HepG2 (cell line): ENCODE data around the gene TFPI. TPM values are rescaled to one million over a fixed set of nuclear protein-coding genes. Genes with fewer than 3 reads are reported as not detected.

Experiments used
- ARID3A ChIP-seq: IDR thresholded peaks from 2 replicates; pipeline ENCODE4 v1.6.1; 2012; ENCODE audit warnings: low read depth, low read length, improper control_type of control experiment
- CBX2 ChIP-seq, 2 experiments: fragments of 200-600 bp in 1 of 2; sonication (generic); formaldehyde crosslinking in 1 of 2; IDR thresholded peaks; 2 replicates each; pipeline versions ENCODE4 v1.7.0 to v1.8.1; 2018 to 2022; ENCODE audit warnings: low read depth in 2 of 2, low read length in 1 of 2, mild to moderate bottlenecking in 1 of 2, missing genetic modification reagents in 1 of 2
- EED ChIP-seq: sonication (generic); formaldehyde crosslinking; IDR thresholded peaks from 2 replicates; pipeline ENCODE4 v1.5.0; 2020; ENCODE audit warnings: mild to moderate bottlenecking, missing genetic modification reagents
- MEIS2 ChIP-seq: sonication (generic); formaldehyde crosslinking; IDR thresholded peaks from 2 replicates; pipeline ENCODE4 v1.9.0; 2021; ENCODE audit warnings: mild to moderate bottlenecking, missing genetic modification reagents
- NR2F6 ChIP-seq, 2 experiments: IDR thresholded peaks; 2 replicates each; pipeline ENCODE4 v1.6.1; 2016; ENCODE audit warnings: antibody characterized with exemption in 1 of 2, mild to moderate bottlenecking in 1 of 2
- RFX1 ChIP-seq: fragments of 450-650 bp; IDR thresholded peaks from 2 replicates; pipeline ENCODE4 v1.6.1; 2017
- SMAD1 ChIP-seq: sonication (generic); formaldehyde crosslinking; IDR thresholded peaks from 2 replicates; pipeline ENCODE4 v1.4.0; 2020; ENCODE audit warnings: missing genetic modification reagents, low read depth, mild to moderate bottlenecking, borderline replicate concordance
- SMARCE1 ChIP-seq: fragments of 450-650 bp; IDR thresholded peaks from 2 replicates; pipeline ENCODE4 v1.6.1; 2017; ENCODE audit warnings: borderline replicate concordance
- THAP11 ChIP-seq: IDR thresholded peaks from 2 replicates; pipeline ENCODE4 v1.6.1; 2016; ENCODE audit warnings: missing biosample characterization, missing genetic modification reagents
- YEATS4 ChIP-seq: sonication (generic); formaldehyde crosslinking; IDR thresholded peaks from 2 replicates; pipeline ENCODE4 v1.4.0; 2020; ENCODE audit warnings: missing genetic modification reagents, borderline replicate concordance
- ZMYM2 ChIP-seq: sonication (generic); formaldehyde crosslinking; IDR thresholded peaks from 2 replicates; pipeline ENCODE4 v1.8.0; 2022; ENCODE audit warnings: mild to moderate bottlenecking, missing genetic modification reagents
- ZNF280D ChIP-seq: sonication (generic); formaldehyde crosslinking; IDR thresholded peaks from 2 replicates; pipeline ENCODE4 v1.5.1; 2020; ENCODE audit warnings: mild to moderate bottlenecking, missing genetic modification reagents
- ZNF362 ChIP-seq: sonication (generic); formaldehyde crosslinking; IDR thresholded peaks from 2 replicates; pipeline ENCODE4 v1.4.0; 2020; ENCODE audit warnings: missing genetic modification reagents, mild to moderate bottlenecking, borderline replicate concordance
- ZNF557 ChIP-seq: sonication (generic); formaldehyde crosslinking; IDR thresholded peaks from 2 replicates; pipeline ENCODE4 v1.4.0; 2020; ENCODE audit warnings: missing genetic modification reagents
- ZSCAN12 ChIP-seq: sonication (generic); formaldehyde crosslinking; IDR thresholded peaks from 2 replicates; pipeline ENCODE4 v1.9.0; 2021; ENCODE audit warnings: mild to moderate bottlenecking, missing genetic modification reagents
- polyA plus RNA-seq, 8 experiments: library from polyadenylated mRNA; depleted of rRNA in 3 of 8; stranded (reverse) in 7 of 8; unstranded in 1 of 8; fragments of >200 nt; fragmentation: Illumina TruSeq in 4 of 8; extraction: Trizol in 4 of 8; gene quantifications; 2 replicates each; pipeline versions ENCODE4 v1.2.1 to v1.2.3, GENCODE V29; 2011 to 2016; ENCODE audit warnings: low read depth in 4 of 8, missing spikeins in 1 of 8, mixed read lengths in 1 of 8; ENCODE audit not compliant: insufficient read depth in 1 of 8
- total RNA-seq, 5 experiments: library from RNA; depleted of rRNA; stranded (reverse); fragments of >200 nt; fragmentation: Illumina TruSeq; extraction: Trizol; gene quantifications; 2 replicates each; pipeline ENCODE4 v1.2.3, GENCODE V29; 2016; ENCODE audit warnings: low read depth in 1 of 5
- TF ChIP-seq, protein P1 (sequence below): sonication (generic); formaldehyde crosslinking; IDR thresholded peaks from 2 replicates; pipeline ENCODE4 v1.5.1; 2020; ENCODE audit warnings: missing genetic modification reagents, mild to moderate bottlenecking, borderline replicate concordance
- TF ChIP-seq, protein P2 (sequence below): sonication (generic); formaldehyde crosslinking; conservative IDR thresholded peaks from 2 replicates; pipeline ENCODE4 v1.8.0; 2022; ENCODE audit warnings: mild to moderate bottlenecking, moderate library complexity, missing genetic modification reagents

The TFPI gene
- total and polyA plus RNA-seq, 2 of the 13 experiments (the other 11 are each of a cell fraction or from before 2014, with no cell fraction given), result 301 to 436 TPM

- TF ChIP-seq ZNF280D (CRISPR knock-in tag) (peak; percentile 96), YEATS4 (peak; percentile 72; the same call in 1 of the 2 replicates), THAP11 (CRISPR knock-in tag) (peak; percentile 95), ARID3A (peak; percentile 45; the same call in 1 of the 2 replicates), NR2F6 (IDR thresholded peaks at IDR 0.05) (0 out of 2 replicates have a peak, but pooled peaks have one; percentile 16), NR2F6 (CRISPR knock-in tag; IDR thresholded peaks at IDR 0.05) (no peak), CBX2 (IDR thresholded peaks at IDR 0.05; ENCODE audit: low read depth, low read length) (no peak), CBX2 (CRISPR knock-in tag; IDR thresholded peaks at IDR 0.05; ENCODE audit: low read depth) (peak; percentile 86; the same call in 1 of the 2 replicates), SMAD1 (CRISPR knock-in tag) (peak; percentile 77; the same call in 1 of the 2 replicates), ZMYM2 (CRISPR knock-in tag) (0 out of 2 replicates have a peak, but pooled peaks have one; percentile 62), ZNF557 (CRISPR knock-in tag) (no peak), RFX1 (no peak; the same call in 1 of the 2 replicates), MEIS2 (no peak), EED (0 out of 2 replicates have a peak, but pooled peaks have one; percentile 95), SMARCE1 (no peak), ZSCAN12 (CRISPR knock-in tag) (no peak), ZNF362 (peak; percentile 56; the same call in 1 of the 2 replicates)
- TF ChIP-seq, protein P1, sequence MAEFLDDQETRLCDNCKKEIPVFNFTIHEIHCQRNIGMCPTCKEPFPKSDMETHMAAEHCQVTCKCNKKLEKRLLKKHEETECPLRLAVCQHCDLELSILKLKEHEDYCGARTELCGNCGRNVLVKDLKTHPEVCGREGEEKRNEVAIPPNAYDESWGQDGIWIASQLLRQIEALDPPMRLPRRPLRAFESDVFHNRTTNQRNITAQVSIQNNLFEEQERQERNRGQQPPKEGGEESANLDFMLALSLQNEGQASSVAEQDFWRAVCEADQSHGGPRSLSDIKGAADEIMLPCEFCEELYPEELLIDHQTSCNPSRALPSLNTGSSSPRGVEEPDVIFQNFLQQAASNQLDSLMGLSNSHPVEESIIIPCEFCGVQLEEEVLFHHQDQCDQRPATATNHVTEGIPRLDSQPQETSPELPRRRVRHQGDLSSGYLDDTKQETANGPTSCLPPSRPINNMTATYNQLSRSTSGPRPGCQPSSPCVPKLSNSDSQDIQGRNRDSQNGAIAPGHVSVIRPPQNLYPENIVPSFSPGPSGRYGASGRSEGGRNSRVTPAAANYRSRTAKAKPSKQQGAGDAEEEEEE, result no peak
- TF ChIP-seq, protein P2, sequence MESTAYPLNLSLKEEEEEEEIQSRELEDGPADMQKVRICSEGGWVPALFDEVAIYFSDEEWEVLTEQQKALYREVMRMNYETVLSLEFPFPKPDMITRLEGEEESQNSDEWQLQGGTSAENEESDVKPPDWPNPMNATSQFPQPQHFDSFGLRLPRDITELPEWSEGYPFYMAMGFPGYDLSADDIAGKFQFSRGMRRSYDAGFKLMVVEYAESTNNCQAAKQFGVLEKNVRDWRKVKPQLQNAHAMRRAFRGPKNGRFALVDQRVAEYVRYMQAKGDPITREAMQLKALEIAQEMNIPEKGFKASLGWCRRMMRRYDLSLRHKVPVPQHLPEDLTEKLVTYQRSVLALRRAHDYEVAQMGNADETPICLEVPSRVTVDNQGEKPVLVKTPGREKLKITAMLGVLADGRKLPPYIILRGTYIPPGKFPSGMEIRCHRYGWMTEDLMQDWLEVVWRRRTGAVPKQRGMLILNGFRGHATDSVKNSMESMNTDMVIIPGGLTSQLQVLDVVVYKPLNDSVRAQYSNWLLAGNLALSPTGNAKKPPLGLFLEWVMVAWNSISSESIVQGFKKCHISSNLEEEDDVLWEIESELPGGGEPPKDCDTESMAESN, result peak; percentile 51; the same call in 1 of the 2 replicates
Measured at GRCh38 chr2:187461294-187462261, 92.7 kb downstream of the TFPI start (continued).
